Right lobe of liver (tissue), 6 donors: ENCODE measurements around the gene CPN2. TPM values are rescaled to one million over a fixed set of nuclear protein-coding genes. Genes with fewer than 3 reads are reported as not detected.

ENCODE experiments used
- ATAC-seq, 4 donors: fragments of 200-7000 bp; cut with Tn5 transposase; one replicate each; pipeline ENCODE4 v1.9.1; 2020; ENCODE audit warnings: mild to moderate bottlenecking in 4 of 4, moderate library complexity in 4 of 4
- DNase-seq, 3 donors: peaks; one replicate each; pipeline ENCODE4 v3.0.0-alpha.2; 2020
- H3K27ac ChIP-seq, 3 donors: fragments of 200-600 bp; one replicate each; pipeline ENCODE4 v1.8.0; 2022
- H3K27me3 ChIP-seq, 2 donors: fragments of 200-600 bp; one replicate each; pipeline ENCODE4 v1.8.0; 2022
- H3K36me3 ChIP-seq, 4 donors: fragments of 200-600 bp; sonication (generic) in 1 of 4; one replicate each; pipeline versions ENCODE4 v1.5.1 to v1.8.0; 2017 to 2022; ENCODE audit warnings: control low read depth in 1 of 4
- H3K4me1 ChIP-seq, 4 donors: fragments of 200-600 bp; sonication (generic) in 1 of 4; one replicate each; pipeline versions ENCODE4 v1.5.1 to v1.8.0; 2017 to 2022; ENCODE audit warnings: control low read depth in 1 of 4
- H3K4me3 ChIP-seq, 3 donors: fragments of 200-600 bp; one replicate each; pipeline ENCODE4 v1.8.0; 2022
- H3K9me3 ChIP-seq, 4 donors: fragments of 200-600 bp; sonication (generic) in 1 of 4; one replicate each; pipeline versions ENCODE4 v1.5.1 to v1.8.0; 2017 to 2022; ENCODE audit warnings: control low read depth in 1 of 4
- CTCF ChIP-seq, 4 donors: fragments of 200-600 bp in 3 of 4; fragments of 450-650 bp in 1 of 4; IDR thresholded peaks; one replicate each; pipeline versions ENCODE4 v1.5.1 to v1.8.0; 2016 to 2022; ENCODE audit warnings: antibody characterized with exemption in 4 of 4, mild to moderate bottlenecking in 2 of 4
- POLR2A ChIP-seq: fragments of 450-650 bp; IDR thresholded peaks from one replicate; pipeline ENCODE4 v1.6.1; 2017; ENCODE audit warnings: antibody characterized with exemption, mild to moderate bottlenecking
- WGBS: methylation state at CpG from one replicate; pipeline ENCODE4 v1.1.6; 2018; ENCODE audit warnings: low coverage, low lambda C conversion rate; ENCODE audit not compliant: insufficient coverage; ENCODE audit errors: missing lambda C conversion rate; 5-methylcytosine and 5-hydroxymethylcytosine counted together
- intact Hi-C, 2 donors: fragments of 100-400 bp; cut with DNase I; formaldehyde crosslinking; loops; one replicate each; pipeline versions ENCODE4 v1.11.2 to v1.14.1; 2022
- total RNA-seq, 6 experiments: library from RNA; depleted of rRNA in 2 of 6; stranded (reverse); fragments of >200 nt in 2 of 6; fragmentation: NEBNext Ultra II Directional in 3 of 6; extraction: Animal tissue kit (Norgen Biotek cat#: 25700) in 3 of 6; gene quantifications; one replicate each; pipeline versions ENCODE4 v1.1.0 to v1.2.4, GENCODE V29; 2016 to 2023
- donor health status: DM: no; HTN: yes; CAD: no.
- donor health status: DM: no; HTN: no; CAD: no.
- donor health status: DM: no; HTN: no; CAD: no.
- donor health status: DM: no; HTN: yes; CAD: no.
- donor health status: DM: no; HTN: yes; CAD: no.

CPN2 gene
- total RNA-seq, 6 experiments from 2014 or later, result 173 to 307 (median 202) TPM

- no peaks in the 10 kb centered on the region for H3K9me3 ChIP-seq
- peaks cover 0 to 26% (median 10%) of the 10 kb centered on the region in 4 donors for H3K36me3 ChIP-seq
- no peak for DNase-seq
- H3K27ac ChIP-seq, result no peak overlapping the region
- 52% methylated on average over 7 of the region's 13 CpGs for WGBS
- no peak overlapping the region for H3K4me3 ChIP-seq
- intact Hi-C loops, result loop anchor here (5.0 to 10.0 kb wide), 2 partner anchors 64 to 257 kb away; no protein-coding TSS in a partner anchor
- ATAC-seq, result peak in 1 of 4 donors; percentile 35
- TF ChIP-seq POLR2A (no peak), CTCF (IDR thresholded peaks at IDR 0.05) (no peak)
- H3K4me1 ChIP-seq, result peaks cover 0 to 8% (median 0%) of the 10 kb centered on the region in 4 donors
- no peaks in the 10 kb centered on the region for H3K27me3 ChIP-seq
Observed at GRCh38 chr3:194337965-194338753, 13.0 kb downstream of the CPN2 start.

- no peak overlapping the region for H3K4me3 ChIP-seq
- peaks cover 0 to 19% (median 6%) of the 10 kb centered on the region in 4 donors for H3K4me1 ChIP-seq
- no peak for DNase-seq
- intact Hi-C loops, result loop anchor here (5.0 to 10.0 kb wide), 2 partner anchors 66 to 258 kb away; no protein-coding TSS in a partner anchor
- H3K9me3 ChIP-seq, result no peaks in the 10 kb centered on the region
- no peak overlapping the region for H3K27ac ChIP-seq
- ATAC-seq, result no peak
- H3K36me3 ChIP-seq, result peaks cover 0 to 15% (median 7%) of the 10 kb centered on the region in 4 donors
- no peaks in the 10 kb centered on the region for H3K27me3 ChIP-seq
- TF ChIP-seq POLR2A, result no peak
- no peak for TF ChIP-seq CTCF (IDR thresholded peaks at IDR 0.05)
- WGBS, result 84% methylated on average over 15 of the region's 17 CpGs
Observed at GRCh38 chr3:194336601-194337355, 14.3 kb downstream of the CPN2 start.

- Histone ChIP-seq H3K27ac (no peak overlapping the region), H3K4me1 (peaks cover 0 to 34% (median 15%) of the 10 kb centered on the region in 4 donors), H3K9me3 (no peaks in the 10 kb centered on the region), H3K27me3 (no peaks in the 10 kb centered on the region), H3K36me3 (no peaks in the 10 kb centered on the region), H3K4me3 (peak overlapping the region in 2 of 3 donors; percentile 41 to 53)
- intact Hi-C loops, result loop anchor here in 1 of 2 donors (10.0 kb wide), 1 partner anchor 261 kb away; no protein-coding TSS in a partner anchor
- ATAC-seq, result no peak
- 37% methylated on average over 8 of the region's 15 CpGs for WGBS
- TF ChIP-seq POLR2A, result no peak
- no peak for TF ChIP-seq CTCF (IDR thresholded peaks at IDR 0.05)
- no peak for DNase-seq
Observed at GRCh38 chr3:194333981-194334320, 17.2 kb downstream of the CPN2 start.

- Histone ChIP-seq H3K4me3 (peak overlapping the region; percentile 41 to 53 (median 49)), H3K27ac (peak overlapping the region; percentile 55 to 78 (median 62)), H3K4me1 (peaks cover 0 to 34% (median 15%) of the 10 kb centered on the region in 4 donors), H3K9me3 (no peaks in the 10 kb centered on the region), H3K36me3 (no peaks in the 10 kb centered on the region), H3K27me3 (no peaks in the 10 kb centered on the region)
- TF ChIP-seq CTCF (IDR thresholded peaks at IDR 0.05), result peak; percentile 98 to 100 (median 100)
- peak; percentile 15 for TF ChIP-seq POLR2A
- 4% methylated on average over 20 of the region's 69 CpGs for WGBS
- DNase-seq (peak; percentile 91 to 93 (median 92)), ATAC-seq (peak; percentile 84 to 91 (median 86))
- intact Hi-C loops, result loop anchor here in 1 of 2 donors (10.0 kb wide), 1 partner anchor 261 kb away; no protein-coding TSS in a partner anchor
Observed at GRCh38 chr3:194333212-194333980, 17.7 kb downstream of the CPN2 start.
